AG04450 (cell line): ENCODE data around the gene DSCAML1. TPM values are rescaled to one million over a fixed set of nuclear protein-coding genes. Genes with fewer than 3 reads are reported as not detected.
"Not testable (repeated sequence)": the region's sequence is repeated elsewhere in the genome, so short reads cannot be mapped to it uniquely, and the experiment has no call there.

Source experiments
- CTCF ChIA-PET: fragments of 300-600, 350-600 bp; formaldehyde crosslinking; extraction: SDS; loops from one replicate; lab custom pipeline; 2022; ENCODE audit warnings: antibody characterized with exemption, inconsistent platforms; lab: Charles Lee
- POLR2A ChIA-PET: fragments of 350-600 bp; formaldehyde crosslinking; extraction: SDS; loops from one replicate; lab custom pipeline; 2021; ENCODE audit warnings: antibody characterized with exemption, inconsistent platforms; lab: Yijun Ruan, JAX
- DNase-seq: peaks from one replicate; pipeline ENCODE4 v3.0.0-alpha.2; 2011; ENCODE audit warnings: low read depth, low spot score
- H3K27ac ChIP-seq: one replicate; pipeline ENCODE4 v1.5.1; 2012; ENCODE audit warnings: low read depth, low read length, control low read depth
- H3K27me3 ChIP-seq: one replicate; pipeline ENCODE4 v1.6.0; 2012; ENCODE audit warnings: low read length; ENCODE audit not compliant: control insufficient read depth, insufficient read depth
- H3K4me3 ChIP-seq: 2 replicates; pipeline ENCODE4 v1.5.1; 2011; ENCODE audit warnings: mild to moderate bottlenecking, low read depth, low read length, control low read depth
- H3K9me3 ChIP-seq: 2 replicates; pipeline ENCODE4 v1.5.1; 2012; ENCODE audit warnings: low read length; ENCODE audit not compliant: control insufficient read depth, insufficient read depth
- polyA plus RNA-seq: library from polyadenylated mRNA; depleted of rRNA; stranded (reverse); fragments of >200 nt; gene quantifications from 2 replicates; pipeline ENCODE4 v1.2.3, GENCODE V29; 2011
- TF ChIP-seq, protein P1 (sequence below): IDR thresholded peaks from 2 replicates; pipeline ENCODE4 v1.5.1; 2011; ENCODE audit warnings: low read depth, low read length, control low read depth, inconsistent platforms

The DSCAML1 gene
- polyA plus RNA-seq, 1 experiment: not detected

DNA sequence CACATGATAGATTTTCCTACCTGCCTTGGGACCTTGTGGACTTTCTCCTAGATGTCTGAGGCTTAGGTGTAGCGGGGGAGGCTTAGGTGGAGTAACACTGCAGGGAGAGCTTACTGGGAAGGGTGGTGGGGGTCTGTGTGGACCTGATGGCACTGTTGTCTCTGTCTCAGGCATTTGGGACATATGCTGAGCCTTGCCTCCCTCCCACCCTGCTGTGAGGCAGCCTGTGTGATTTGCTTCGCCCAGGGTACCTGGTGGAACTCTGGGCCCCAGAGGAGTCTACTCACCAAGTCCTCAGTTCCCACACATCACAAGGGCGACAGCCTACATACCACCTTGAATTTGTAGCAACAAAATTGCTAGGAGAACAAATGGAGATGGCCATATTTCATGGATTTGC, 388.7 kb downstream of the DSCAML1 start:
- ChIA-PET POLR2A (no interaction called here), CTCF (interaction anchor here (4.1 kb wide), 1 partner anchor 18 kb away, joined by 20 read pairs; no protein-coding TSS in a partner anchor)
- peaks cover 5% of the 10 kb centered on the region for H3K9me3 ChIP-seq
- H3K4me3 ChIP-seq: no peak overlapping the region
- DNase-seq: no peak
- no peaks in the 10 kb centered on the region for H3K27me3 ChIP-seq
- TF ChIP-seq, protein P1, sequence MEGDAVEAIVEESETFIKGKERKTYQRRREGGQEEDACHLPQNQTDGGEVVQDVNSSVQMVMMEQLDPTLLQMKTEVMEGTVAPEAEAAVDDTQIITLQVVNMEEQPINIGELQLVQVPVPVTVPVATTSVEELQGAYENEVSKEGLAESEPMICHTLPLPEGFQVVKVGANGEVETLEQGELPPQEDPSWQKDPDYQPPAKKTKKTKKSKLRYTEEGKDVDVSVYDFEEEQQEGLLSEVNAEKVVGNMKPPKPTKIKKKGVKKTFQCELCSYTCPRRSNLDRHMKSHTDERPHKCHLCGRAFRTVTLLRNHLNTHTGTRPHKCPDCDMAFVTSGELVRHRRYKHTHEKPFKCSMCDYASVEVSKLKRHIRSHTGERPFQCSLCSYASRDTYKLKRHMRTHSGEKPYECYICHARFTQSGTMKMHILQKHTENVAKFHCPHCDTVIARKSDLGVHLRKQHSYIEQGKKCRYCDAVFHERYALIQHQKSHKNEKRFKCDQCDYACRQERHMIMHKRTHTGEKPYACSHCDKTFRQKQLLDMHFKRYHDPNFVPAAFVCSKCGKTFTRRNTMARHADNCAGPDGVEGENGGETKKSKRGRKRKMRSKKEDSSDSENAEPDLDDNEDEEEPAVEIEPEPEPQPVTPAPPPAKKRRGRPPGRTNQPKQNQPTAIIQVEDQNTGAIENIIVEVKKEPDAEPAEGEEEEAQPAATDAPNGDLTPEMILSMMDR: no peak
- H3K27ac ChIP-seq: no peak overlapping the region

GRCh38 chr11:117407016-117407415, 390.0 kb downstream of the DSCAML1 start:
- Histone ChIP-seq H3K27me3 (no peaks in the 10 kb centered on the region), H3K4me3 (no peak overlapping the region), H3K9me3 (peaks cover 5% of the 10 kb centered on the region), H3K27ac (no peak overlapping the region)
- ChIA-PET POLR2A (no interaction called here), CTCF (interaction anchor here (4.1 kb wide), 1 partner anchor 19 kb away, joined by 20 read pairs; no protein-coding TSS in a partner anchor)
- TF ChIP-seq, protein P1: no peak
- DNase-seq: no peak

DNA sequence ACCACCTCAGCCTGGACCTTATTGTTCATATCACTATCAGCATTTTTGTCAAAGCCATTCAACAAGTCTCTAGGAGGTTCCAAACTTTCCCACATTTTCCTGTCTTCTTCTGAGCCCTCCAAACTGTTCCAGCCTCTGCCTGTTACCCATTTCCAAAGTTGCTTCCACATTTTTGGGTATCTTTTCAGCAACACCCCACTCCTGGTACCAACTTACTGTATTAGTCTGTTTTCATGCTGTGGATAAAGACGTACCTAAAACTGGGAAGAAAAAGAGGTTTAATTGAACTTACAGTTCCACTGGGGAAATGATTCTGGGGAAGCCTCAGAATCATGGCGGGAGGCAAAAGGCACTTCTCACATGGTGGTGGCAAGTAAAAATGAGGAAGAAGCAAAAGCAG, 391.1 kb downstream of the DSCAML1 start:
- H3K27ac ChIP-seq, H3K27me3 ChIP-seq, H3K4me3 ChIP-seq, POLR2A ChIA-PET, DNase-seq, H3K9me3 ChIP-seq: not testable (repeated sequence)
- CTCF ChIA-PET: interaction anchor here (4.1 kb wide), 1 partner anchor 20 kb away, joined by 20 read pairs; no protein-coding TSS in a partner anchor

GRCh38 chr11:117399100-117399840, 397.7 kb downstream of the DSCAML1 start:
- H3K27me3 ChIP-seq, DNase-seq, H3K4me3 ChIP-seq, POLR2A ChIA-PET, H3K27ac ChIP-seq: not testable (repeated sequence)
- CTCF ChIA-PET: interaction anchor here (2.6 kb wide), 1 partner anchor 27 kb away, joined by 8 read pairs; no protein-coding TSS in a partner anchor
- peaks cover 14% of the 10 kb centered on the region for H3K9me3 ChIP-seq

DNA sequence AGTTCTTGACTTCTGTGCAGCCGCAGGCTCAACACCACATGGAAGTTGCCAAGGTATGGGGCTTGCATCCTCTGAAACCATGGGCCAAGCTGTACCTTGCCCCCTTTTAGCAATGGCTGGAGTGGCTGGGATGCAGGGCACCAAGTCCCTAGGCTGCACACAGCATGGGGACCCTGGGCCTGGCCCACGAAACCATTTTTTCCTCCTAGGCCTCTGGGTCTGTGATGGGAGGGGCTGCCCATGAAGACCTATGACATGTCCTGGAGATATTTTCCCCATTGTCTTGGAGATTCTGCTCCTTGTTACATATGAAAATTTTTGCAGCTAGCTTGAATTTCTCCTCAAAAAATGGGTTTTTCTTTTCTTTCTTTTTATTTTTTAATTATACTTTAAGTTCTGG, 398.4 kb downstream of the DSCAML1 start:
- H3K27me3 ChIP-seq, DNase-seq, H3K27ac ChIP-seq, POLR2A ChIA-PET, H3K4me3 ChIP-seq: not testable (repeated sequence)
- CTCF ChIA-PET: interaction anchor here (1.5 kb wide), 1 partner anchor 27 kb away, joined by 4 read pairs; no protein-coding TSS in a partner anchor
- H3K9me3 ChIP-seq: peaks cover 14% of the 10 kb centered on the region

GRCh38 chr11:117396970-117397369, 400.0 kb downstream of the DSCAML1 start:
- DNase-seq: no peak
- H3K9me3 ChIP-seq: peaks cover 14% of the 10 kb centered on the region
- TF ChIP-seq, protein P1: no peak
- CTCF ChIA-PET: no interaction called here
- no peak overlapping the region for H3K27ac ChIP-seq
- H3K4me3 ChIP-seq: no peak overlapping the region
- POLR2A ChIA-PET: no interaction called here
- H3K27me3 ChIP-seq: no peaks in the 10 kb centered on the region
